IMR-90 (cell line): ENCODE results near the gene CLDN22. TPM values are rescaled to one million over a fixed set of nuclear protein-coding genes. Genes with fewer than 3 reads are reported as not detected.

Source experiments
- ATAC-seq: fragments of 200-7000 bp; cut with Tn5 transposase; 2 replicates; pipeline ENCODE4 v1.9.1; 2020; ENCODE audit warnings: low read depth, mild to moderate bottlenecking, moderate library complexity
- BruUV-seq: library from RNA; stranded (reverse); fragments of 400-500 nt; replicated peaks from 2 replicates; lab custom pipeline; 2021; lab: Mats Ljungman, UMichigan
- CTCF ChIA-PET: fragments of 300-600 bp; formaldehyde crosslinking; extraction: SDS; loops from one replicate; lab custom pipeline; 2021; ENCODE audit warnings: antibody characterized with exemption; lab: Yijun Ruan, JAX
- POLR2A ChIA-PET: fragments of 300-600 bp; sonication (Branson Sonifier 250); formaldehyde crosslinking; loops from one replicate; lab custom pipeline; 2022; ENCODE audit warnings: antibody characterized with exemption; ENCODE audit not compliant: unreplicated experiment; lab: Charles Lee
- DNase-seq: peaks from one replicate; pipeline ENCODE4 v3.0.0; 2013
- H2AFZ ChIP-seq: replicated peaks from 2 replicates; pipeline ENCODE3; 2013; ENCODE audit warnings: low read length, mild to moderate bottlenecking; ENCODE audit not compliant: poor library complexity
- H2AK5ac ChIP-seq: 2 replicates; pipeline ENCODE4 v1.6.1; 2013; ENCODE audit warnings: low read depth, low read length, inconsistent platforms
- H2AK9ac ChIP-seq: replicated peaks from 2 replicates; pipeline ENCODE3; 2013; ENCODE audit warnings: mild to moderate bottlenecking, low read depth, low read length, moderate library complexity; ENCODE audit not compliant: poor library complexity
- H2BK120ac ChIP-seq: 2 replicates; pipeline ENCODE4 v1.6.1; 2013; ENCODE audit warnings: low read depth, low read length, inconsistent platforms
- H2BK15ac ChIP-seq: 3 replicates; pipeline ENCODE4 v1.6.1; 2013; ENCODE audit warnings: low read depth, low read length, inconsistent platforms
- H2BK20ac ChIP-seq: 2 replicates; pipeline ENCODE4 v1.6.1; 2013; ENCODE audit warnings: low read depth, mild to moderate bottlenecking, inconsistent platforms, low read length, moderate library complexity
- H2BK5ac ChIP-seq: 2 replicates; pipeline ENCODE4 v1.6.1; 2013; ENCODE audit warnings: mild to moderate bottlenecking, low read depth, low read length, inconsistent platforms; ENCODE audit not compliant: poor library complexity, severe bottlenecking
- H3K14ac ChIP-seq: replicated peaks from 2 replicates; pipeline ENCODE4 v1.6.1; 2013; ENCODE audit warnings: low read depth, low read length, inconsistent platforms
- H3K18ac ChIP-seq: 2 replicates; pipeline ENCODE4 v1.6.1; 2013; ENCODE audit warnings: low read depth, low read length, control low read depth
- H3K23ac ChIP-seq: 2 replicates; pipeline ENCODE4 v1.6.1; 2013; ENCODE audit warnings: low read depth, low read length, inconsistent platforms
- H3K27ac ChIP-seq: 2 replicates; pipeline ENCODE4 v1.5.1; 2013; ENCODE audit warnings: mild to moderate bottlenecking, control low read depth, low read length; ENCODE audit not compliant: insufficient read depth
- H3K27me3 ChIP-seq: 2 replicates; pipeline ENCODE4 v1.6.1; 2013; ENCODE audit warnings: low read length; ENCODE audit not compliant: control insufficient read depth, insufficient read depth
- H3K36me3 ChIP-seq: 2 replicates; pipeline ENCODE4 v1.6.1; 2013; ENCODE audit warnings: low read length, mixed read lengths; ENCODE audit not compliant: control insufficient read depth, insufficient read depth
- H3K4ac ChIP-seq: 2 replicates; pipeline ENCODE4 v1.6.1; 2013; ENCODE audit warnings: low read depth, low read length, inconsistent platforms
- H3K4me1 ChIP-seq: 2 replicates; pipeline ENCODE4 v1.6.1; 2013; ENCODE audit warnings: low read length, mixed read lengths; ENCODE audit not compliant: control insufficient read depth, insufficient read depth
- H3K4me2 ChIP-seq: 2 replicates; pipeline ENCODE4 v1.6.1; 2013; ENCODE audit warnings: low read depth, mild to moderate bottlenecking, control low read depth, low read length, moderate library complexity
- H3K4me3 ChIP-seq: 2 replicates; pipeline ENCODE4 v1.5.1; 2013; ENCODE audit warnings: low read depth, mild to moderate bottlenecking, control low read depth, low read length, moderate library complexity; ENCODE audit not compliant: insufficient read depth
- H3K56ac ChIP-seq: 2 replicates; pipeline ENCODE4 v1.6.1; 2013; ENCODE audit warnings: low read length, inconsistent platforms; ENCODE audit not compliant: insufficient read depth; ENCODE audit errors: extremely low read depth
- H3K79me1 ChIP-seq, 2 experiments: 2 replicates each; pipeline ENCODE4 v1.6.1; 2013; ENCODE audit warnings: low read length in 2 of 2, inconsistent platforms in 1 of 2, low read depth in 1 of 2
- H3K9ac ChIP-seq: 2 replicates; pipeline ENCODE4 v1.6.1; 2013; ENCODE audit warnings: low read depth, low read length, control low read depth
- H3K9me1 ChIP-seq: 2 replicates; pipeline ENCODE4 v1.6.1; 2013; ENCODE audit warnings: low read length, inconsistent platforms; ENCODE audit not compliant: insufficient read depth
- H3K9me3 ChIP-seq: 2 replicates; pipeline ENCODE4 v1.6.1; 2013; ENCODE audit warnings: low read length; ENCODE audit not compliant: control insufficient read depth, insufficient read depth
- H4K20me1 ChIP-seq: 2 replicates; pipeline ENCODE4 v1.6.1; 2013; ENCODE audit warnings: low read length, inconsistent platforms; ENCODE audit not compliant: insufficient read depth
- H4K5ac ChIP-seq: 2 replicates; pipeline ENCODE4 v1.6.1; 2013; ENCODE audit warnings: mild to moderate bottlenecking, low read depth, low read length, control low read depth
- H4K8ac ChIP-seq, 2 experiments: 2 replicates each; pipeline ENCODE4 v1.6.1; 2013; ENCODE audit warnings: low read depth in 2 of 2, low read length in 2 of 2, control low read depth in 1 of 2, inconsistent platforms in 1 of 2
- H4K91ac ChIP-seq: 2 replicates; pipeline ENCODE4 v1.6.1; 2013; ENCODE audit warnings: low read depth, low read length, inconsistent platforms; ENCODE audit not compliant: insufficient read depth
- WGBS, 2 experiments: methylation state at CpG; one replicate each; pipeline versions ENCODE4 v1.1.5 to v1.1.7; 2013; ENCODE audit warnings: missing lambda C conversion rate in 2 of 2; ENCODE audit not compliant: insufficient read length in 1 of 2; ENCODE audit errors: extremely low coverage in 2 of 2; 5-methylcytosine and 5-hydroxymethylcytosine counted together
- dilution Hi-C: fragments of 300-500 bp; cut with HindIII; formaldehyde crosslinking; loops from one replicate; pipeline ENCODE4 v1.14.3; 2018; ENCODE audit warnings: low sequenced_read_pairs; ENCODE audit not compliant: unreplicated experiment
- in situ Hi-C: fragments of 300-500 bp; cut with MboI; formaldehyde crosslinking; loops from 3 replicates; pipeline ENCODE4 v1.14.3; 2019; ENCODE audit warnings: low sequenced_read_pairs, inconsistent platforms, mixed read lengths
- intact Hi-C: fragments of 100-400 bp; cut with micrococcal nuclease; formaldehyde crosslinking; loops from 2 replicates; pipeline ENCODE4 v1.10.0; 2022
- polyA plus RNA-seq, 3 experiments: library from polyadenylated mRNA; depleted of rRNA; stranded (reverse); fragments of >200 nt; gene quantifications; 2 replicates each; pipeline ENCODE4 v1.2.3, GENCODE V29; 2012; ENCODE audit warnings: low replicate concordance in 1 of 3
- total RNA-seq: library from RNA; depleted of rRNA; stranded (reverse); fragments of >200 nt; gene quantifications from 2 replicates; pipeline ENCODE4 v1.2.3, GENCODE V29; 2012
- TF ChIP-seq, protein P1 (sequence below): conservative IDR thresholded peaks from 2 replicates; pipeline ENCODE4 v1.5.1; 2012; ENCODE audit warnings: mild to moderate bottlenecking, low read depth, low read length, improper control_type of control experiment

The CLDN22 gene
- total and polyA plus RNA-seq, 2 of the 4 experiments (the other 2 are of a cell fraction): not detected

DNA sequence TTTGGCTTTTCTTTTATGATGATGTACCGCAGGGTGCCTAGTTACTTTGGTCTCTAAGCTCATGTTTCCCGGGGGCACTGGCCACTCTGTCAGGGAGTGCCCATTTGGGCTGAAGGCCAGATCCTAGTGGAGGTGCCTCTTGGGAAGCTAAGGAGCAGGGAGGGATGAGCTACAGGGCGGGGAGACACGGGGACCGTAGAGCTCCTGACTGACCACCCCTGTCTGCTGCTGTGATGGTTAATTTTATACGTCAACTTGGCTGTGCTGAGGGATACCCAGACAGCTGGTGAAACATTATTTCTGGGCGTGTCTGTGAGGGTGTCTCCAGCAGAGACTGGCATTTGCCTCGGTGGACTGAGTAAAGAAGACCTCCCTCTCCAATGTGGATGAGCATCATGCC, 27.1 kb upstream of the CLDN22 start:
- intact Hi-C loops (no loop called here), in situ Hi-C loops (no loop called here), dilution Hi-C loops (no loop called here)
- TF ChIP-seq, protein P1, sequence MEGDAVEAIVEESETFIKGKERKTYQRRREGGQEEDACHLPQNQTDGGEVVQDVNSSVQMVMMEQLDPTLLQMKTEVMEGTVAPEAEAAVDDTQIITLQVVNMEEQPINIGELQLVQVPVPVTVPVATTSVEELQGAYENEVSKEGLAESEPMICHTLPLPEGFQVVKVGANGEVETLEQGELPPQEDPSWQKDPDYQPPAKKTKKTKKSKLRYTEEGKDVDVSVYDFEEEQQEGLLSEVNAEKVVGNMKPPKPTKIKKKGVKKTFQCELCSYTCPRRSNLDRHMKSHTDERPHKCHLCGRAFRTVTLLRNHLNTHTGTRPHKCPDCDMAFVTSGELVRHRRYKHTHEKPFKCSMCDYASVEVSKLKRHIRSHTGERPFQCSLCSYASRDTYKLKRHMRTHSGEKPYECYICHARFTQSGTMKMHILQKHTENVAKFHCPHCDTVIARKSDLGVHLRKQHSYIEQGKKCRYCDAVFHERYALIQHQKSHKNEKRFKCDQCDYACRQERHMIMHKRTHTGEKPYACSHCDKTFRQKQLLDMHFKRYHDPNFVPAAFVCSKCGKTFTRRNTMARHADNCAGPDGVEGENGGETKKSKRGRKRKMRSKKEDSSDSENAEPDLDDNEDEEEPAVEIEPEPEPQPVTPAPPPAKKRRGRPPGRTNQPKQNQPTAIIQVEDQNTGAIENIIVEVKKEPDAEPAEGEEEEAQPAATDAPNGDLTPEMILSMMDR: no peak
- no peak overlapping the region for H3K56ac ChIP-seq
- no peak overlapping the region for H3K9ac ChIP-seq
- peak overlapping the region; percentile 89 for H2BK120ac ChIP-seq
- H2AK5ac ChIP-seq: peak overlapping the region; percentile 29; the same call in 1 of the 2 replicates
- H3K4me2 ChIP-seq: no peak overlapping the region
- CTCF ChIA-PET: interaction anchor here (0.6 kb wide), 1 partner anchor 16 kb away, joined by 3 read pairs; no protein-coding TSS in a partner anchor
- H2BK20ac ChIP-seq: peak overlapping the region; percentile 92
- H3K4me3 ChIP-seq: no peak overlapping the region
- H3K79me1 ChIP-seq: no peaks in the 10 kb centered on the region
- 97% methylated on average over 5 of the region's 8 CpGs; no CpG with 5 or more reads in 1 of the 2 experiments for WGBS, 2 experiments
- peak overlapping the region; percentile 39; the same call in 1 of the 2 replicates for H3K18ac ChIP-seq
- no peaks in the 10 kb centered on the region for H3K9me3 ChIP-seq
- peak overlapping the region; percentile 81 for H3K4ac ChIP-seq
- POLR2A ChIA-PET: no interaction called here
- H3K14ac ChIP-seq: no peak overlapping the region
- H3K27me3 ChIP-seq: no peaks in the 10 kb centered on the region
- H3K9me1 ChIP-seq: 0 out of 2 replicates have a peak, but pooled peaks cover 5% of the 10 kb centered on the region
- peak overlapping the region; percentile 9 for H2AK9ac ChIP-seq
- DNase-seq (no peak), ATAC-seq (no peak)
- BruUV-seq: no TSS peak
- no peak overlapping the region for H2AFZ ChIP-seq
- H3K4me1 ChIP-seq: peaks cover 10% of the 10 kb centered on the region; the same call in 1 of the 2 replicates
- H2BK15ac ChIP-seq: 0 out of 3 replicates have a peak overlapping the region, but pooled peaks have one; percentile 60
- H3K27ac ChIP-seq: no peak overlapping the region
- H4K91ac ChIP-seq: peak overlapping the region; percentile 72
- H4K20me1 ChIP-seq: no peaks in the 10 kb centered on the region
- no peak overlapping the region for H3K23ac ChIP-seq
- H4K8ac ChIP-seq: peak overlapping the region in 1 of 2 experiments; percentile 40; a peak in 2 of 4 replicates
- H2BK5ac ChIP-seq: no peak overlapping the region
- peak overlapping the region; percentile 21; the same call in 1 of the 2 replicates for H4K5ac ChIP-seq
- no peaks in the 10 kb centered on the region for H3K36me3 ChIP-seq
